ENCODE measurements around the gene ARVCF. TPM values are rescaled to one million over a fixed set of nuclear protein-coding genes. Genes with fewer than 3 reads are reported as not detected.
A peak's percentile ranks its signal among the peaks of the same experiment; 100 is the strongest.

ARVCF gene
- total and polyA plus RNA-seq, 12 donors = 22.2 to 58.9 (median 32.1) TPM

GRCh38 chr22:19988965-19989724, 27.5 kb downstream of the ARVCF start:
- ATAC-seq (peak in 2 of 8 donors; percentile 9 to 31), DNase-seq (peak; percentile 39 to 51)
- TF ChIP-seq CTCF (IDR thresholded peaks at IDR 0.05) = no peak
- peaks cover 24 to 76% (median 52%) of the 10 kb centered on the region in 9 donors for H3K4me1 ChIP-seq
- no peak overlapping the region for H3K4me3 ChIP-seq
- no peaks in the 10 kb centered on the region for H3K27me3 ChIP-seq
- H3K9me3 ChIP-seq = no peaks in the 10 kb centered on the region
- no peaks in the 10 kb centered on the region for H3K36me3 ChIP-seq
- H3K27ac ChIP-seq = peak overlapping the region in 6 of 10 donors; percentile 47 to 88 (median 62)
- WGBS, 2 donors = 68 to 80% methylated on average over 18 of the region's 18 CpGs
- intact Hi-C loops (cut with DNase I) = no loop called here

GRCh38 chr22:19988331-19988808, 28.3 kb downstream of the ARVCF start:
- Histone ChIP-seq H3K4me3 (no peak overlapping the region), H3K4me1 (peaks cover 29 to 83% (median 60%) of the 10 kb centered on the region in 9 donors), H3K9me3 (no peaks in the 10 kb centered on the region), H3K36me3 (no peaks in the 10 kb centered on the region), H3K27me3 (no peaks in the 10 kb centered on the region), H3K27ac (peak overlapping the region in 6 of 10 donors; percentile 49 to 88 (median 62))
- 88 to 95% methylated on average over 9 of the region's 9 CpGs for WGBS, 2 donors
- DNase-seq (peak in 1 of 2 donors; percentile 9), ATAC-seq (no peak)
- intact Hi-C loops (cut with DNase I) = no loop called here
- TF ChIP-seq CTCF (IDR thresholded peaks at IDR 0.05) = no peak

GRCh38 chr22:19987394-19988306, 29.0 kb downstream of the ARVCF start:
- H3K27me3 ChIP-seq = no peaks in the 10 kb centered on the region
- ATAC-seq = no peak
- H3K4me3 ChIP-seq = peak overlapping the region in 5 of 10 donors; percentile 0 to 93 (median 76)
- WGBS, 2 donors = 61 to 65% methylated on average over 23 to 24 of the region's 24 CpGs
- no peaks in the 10 kb centered on the region for H3K9me3 ChIP-seq
- no peak for TF ChIP-seq CTCF (IDR thresholded peaks at IDR 0.05)
- no peak for DNase-seq
- H3K36me3 ChIP-seq = no peaks in the 10 kb centered on the region
- H3K27ac ChIP-seq = peak overlapping the region in 7 of 10 donors; percentile 2 to 95 (median 88)
- peaks cover 36 to 84% (median 62%) of the 10 kb centered on the region in 9 donors for H3K4me1 ChIP-seq
- intact Hi-C loops (cut with DNase I) = loop anchor here in 1 of 10 donors (2.0 kb wide), 1 partner anchor 21 kb away; no protein-coding TSS in a partner anchor

Measured in heart right ventricle (tissue), 16 donors.